Measurements from ENCODE around the gene UBAC2. TPM values are rescaled to one million over a fixed set of nuclear protein-coding genes. Genes with fewer than 3 reads are reported as not detected.

The UBAC2 gene
- total RNA-seq, 1 experiment from 2014 or later, result 41.0 TPM

- TF ChIP-seq CTCF (IDR thresholded peaks at IDR 0.05; ENCODE audit: unreplicated experiment), result no peak
- CTCF ChIA-PET, result interaction anchor here (0.7 kb wide), 1 partner anchor 905 kb away, joined by 3 read pairs; no protein-coding TSS in a partner anchor
- H3K9me3 Mint-ChIP-seq (ENCODE audit: low read depth, unreplicated experiment), result no peaks in the 10 kb centered on the region
- no peak overlapping the region for H3K4me3 Mint-ChIP-seq (ENCODE audit: low read depth, unreplicated experiment)
- H3K4me1 Mint-ChIP-seq (ENCODE audit: low read depth, unreplicated experiment), result no peaks in the 10 kb centered on the region
- intact Hi-C loops (cut with micrococcal nuclease; ENCODE audit: unreplicated experiment), result no loop called here
- no peak overlapping the region for H3K27ac Mint-ChIP-seq (ENCODE audit: unreplicated experiment)
- BruUV-seq (replicated peaks), result no TSS peak
- no peaks in the 10 kb centered on the region for H3K36me3 Mint-ChIP-seq (ENCODE audit: insufficient read depth, unreplicated experiment)
- no peak for DNase-seq
- no peaks in the 10 kb centered on the region for H3K27me3 Mint-ChIP-seq (ENCODE audit: unreplicated experiment)
Measured at GRCh38 chr13:99256709-99257108, 56.1 kb downstream of the UBAC2 start.

- Mint-ChIP-seq H3K4me3 (ENCODE audit: low read depth, unreplicated experiment) (no peak overlapping the region), H3K4me1 (ENCODE audit: low read depth, unreplicated experiment) (no peaks in the 10 kb centered on the region), H3K27me3 (ENCODE audit: unreplicated experiment) (no peaks in the 10 kb centered on the region), H3K27ac (ENCODE audit: unreplicated experiment) (no peak overlapping the region), H3K36me3 (ENCODE audit: insufficient read depth, unreplicated experiment) (peaks cover under 1% of the 10 kb centered on the region), H3K9me3 (ENCODE audit: low read depth, unreplicated experiment) (no peaks in the 10 kb centered on the region)
- CTCF ChIA-PET, result no interaction called here
- no peak for DNase-seq
- no peak for TF ChIP-seq CTCF (IDR thresholded peaks at IDR 0.05; ENCODE audit: unreplicated experiment)
- BruUV-seq (replicated peaks), result no TSS peak
- intact Hi-C loops (cut with micrococcal nuclease; ENCODE audit: unreplicated experiment), result no loop called here
Measured at GRCh38 chr13:99257291-99257690, 56.6 kb downstream of the UBAC2 start.

GRCh38 chr13:99258210-99258860, 57.7 kb downstream of the UBAC2 start, which contains the start of gene GPR18:
GPR18 (minus strand) TSS chr13:99258379; CDS start chr13:99255872, 2,507 bp downstream.
- H3K36me3 Mint-ChIP-seq (ENCODE audit: insufficient read depth, unreplicated experiment), result peaks cover 5% of the 10 kb centered on the region
- no peaks in the 10 kb centered on the region for H3K9me3 Mint-ChIP-seq (ENCODE audit: low read depth, unreplicated experiment)
- intact Hi-C loops (cut with micrococcal nuclease; ENCODE audit: unreplicated experiment), result no loop called here
- no peak within 1 kb of the TSS for H3K4me3 Mint-ChIP-seq (ENCODE audit: low read depth, unreplicated experiment)
- no peak within 1 kb of the TSS for H3K27ac Mint-ChIP-seq (ENCODE audit: unreplicated experiment)
- TF ChIP-seq CTCF (IDR thresholded peaks at IDR 0.05; ENCODE audit: unreplicated experiment), result no peak
- no peak for DNase-seq
- no peaks in the 10 kb centered on the region for H3K27me3 Mint-ChIP-seq (ENCODE audit: unreplicated experiment)
- no peaks in the 10 kb centered on the region for H3K4me1 Mint-ChIP-seq (ENCODE audit: low read depth, unreplicated experiment)
- CTCF ChIA-PET, result no interaction called here
- no TSS peak for BruUV-seq (replicated peaks)

- Mint-ChIP-seq H3K9me3 (ENCODE audit: low read depth, unreplicated experiment) (no peaks in the 10 kb centered on the region), H3K4me3 (ENCODE audit: low read depth, unreplicated experiment) (no peak overlapping the region), H3K4me1 (ENCODE audit: low read depth, unreplicated experiment) (no peaks in the 10 kb centered on the region), H3K36me3 (ENCODE audit: insufficient read depth, unreplicated experiment) (peaks cover 5% of the 10 kb centered on the region), H3K27me3 (ENCODE audit: unreplicated experiment) (no peaks in the 10 kb centered on the region), H3K27ac (ENCODE audit: unreplicated experiment) (no peak overlapping the region)
- TF ChIP-seq CTCF (IDR thresholded peaks at IDR 0.05; ENCODE audit: unreplicated experiment), result no peak
- BruUV-seq (replicated peaks), result no TSS peak
- DNase-seq, result no peak
- CTCF ChIA-PET, result no interaction called here
- intact Hi-C loops (cut with micrococcal nuclease; ENCODE audit: unreplicated experiment), result no loop called here
Measured at GRCh38 chr13:99258946-99259345, 58.3 kb downstream of the UBAC2 start.
